HL-60/S4 (cell line): ENCODE results near the gene CARD8.

Experiments
- in situ Hi-C: fragments of 300-500 bp; cut with MboI; formaldehyde crosslinking; loops from 2 replicates; pipeline ENCODE4 v1.14.3; 2022; ENCODE audit warnings: low sequenced_read_pairs

The CARD8 gene, protein sequence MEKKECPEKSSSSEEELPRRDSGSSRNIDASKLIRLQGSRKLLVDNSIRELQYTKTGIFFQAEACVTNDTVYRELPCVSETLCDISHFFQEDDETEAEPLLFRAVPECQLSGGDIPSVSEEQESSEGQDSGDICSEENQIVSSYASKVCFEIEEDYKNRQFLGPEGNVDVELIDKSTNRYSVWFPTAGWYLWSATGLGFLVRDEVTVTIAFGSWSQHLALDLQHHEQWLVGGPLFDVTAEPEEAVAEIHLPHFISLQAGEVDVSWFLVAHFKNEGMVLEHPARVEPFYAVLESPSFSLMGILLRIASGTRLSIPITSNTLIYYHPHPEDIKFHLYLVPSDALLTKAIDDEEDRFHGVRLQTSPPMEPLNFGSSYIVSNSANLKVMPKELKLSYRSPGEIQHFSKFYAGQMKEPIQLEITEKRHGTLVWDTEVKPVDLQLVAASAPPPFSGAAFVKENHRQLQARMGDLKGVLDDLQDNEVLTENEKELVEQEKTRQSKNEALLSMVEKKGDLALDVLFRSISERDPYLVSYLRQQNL

GRCh38 chr19:48255376-48256303 lies at the start of gene CARD8:
Gene CARD8, minus strand, starts transcription at chr19:48255912. Its CDS starts 14,892 bp downstream, at chr19:48241020.
- in situ Hi-C loops: no loop called here

- in situ Hi-C loops: no loop called here
These were observed 48.2 kb upstream of the CARD8 start for GRCh38 chr19:48303866-48304265.

DNA sequence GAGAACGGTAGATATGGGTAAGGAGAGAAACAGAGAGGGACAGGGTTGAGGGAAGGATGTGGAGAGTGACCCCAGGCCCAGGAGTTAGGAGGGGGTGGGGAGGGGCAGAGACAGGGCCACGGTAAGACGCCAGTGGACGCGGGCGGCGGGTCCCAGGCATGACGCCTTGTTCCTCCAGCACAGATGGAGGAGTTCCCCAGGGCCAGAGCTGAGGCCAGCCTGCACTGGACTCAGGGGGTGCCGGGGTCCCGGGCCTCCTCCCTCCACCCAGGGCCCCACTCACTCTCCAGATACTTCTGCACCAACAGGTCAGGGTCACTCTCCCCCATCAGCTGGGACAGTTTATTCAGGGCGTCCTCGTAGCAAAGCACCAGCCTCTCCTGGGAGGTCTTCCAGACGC lies 47.7 kb upstream of the CARD8 start:
- in situ Hi-C loops: no loop called here

DNA sequence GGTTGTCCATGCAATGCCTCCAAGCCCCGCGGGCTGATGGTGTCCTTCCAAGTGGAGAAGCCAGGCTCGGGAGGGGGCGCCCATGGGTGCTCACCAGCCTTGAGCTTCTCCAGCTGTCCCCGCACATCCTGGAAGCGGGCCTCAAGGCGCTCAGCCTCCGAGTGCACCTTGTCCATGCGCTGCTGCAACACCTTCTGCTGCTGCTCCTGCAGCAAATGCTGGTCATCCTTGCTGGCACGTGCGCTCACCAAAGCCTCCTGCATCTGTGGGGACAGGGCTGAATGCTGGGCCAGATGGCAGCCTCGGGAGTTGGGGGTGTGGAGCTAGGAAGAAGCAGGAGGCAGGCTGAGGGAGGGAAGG lies 46.9 kb upstream of the CARD8 start:
- in situ Hi-C loops: no loop called here

DNA sequence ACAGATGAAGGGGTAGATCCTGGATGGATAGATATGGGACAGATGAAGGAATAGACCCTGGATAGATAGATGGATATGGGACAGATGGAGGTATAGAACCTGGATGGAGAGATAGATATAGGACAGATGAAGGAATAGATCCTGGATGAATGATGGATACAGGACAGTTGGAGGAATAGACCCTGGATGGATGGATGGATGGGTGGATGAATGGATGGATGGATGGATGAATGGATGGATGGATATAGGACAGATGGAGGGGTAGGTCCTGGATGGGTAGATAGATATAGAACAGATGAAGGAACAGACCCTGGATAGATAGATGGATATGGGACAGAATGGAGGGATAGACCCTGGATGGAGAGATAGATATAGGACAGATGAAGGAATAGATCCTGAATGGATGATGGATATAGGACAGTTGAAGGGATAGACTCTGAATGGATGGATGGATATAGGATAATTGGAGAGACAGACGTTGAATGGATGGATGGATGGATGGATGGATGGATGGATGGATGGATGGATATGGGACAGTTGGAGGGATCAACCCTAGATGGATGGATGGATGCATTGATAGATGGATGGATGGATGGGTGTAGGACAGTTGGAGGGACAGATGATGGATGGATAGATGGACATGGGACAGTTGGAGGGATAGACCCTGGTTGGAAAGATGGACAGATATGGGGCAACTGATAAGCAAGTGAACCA lies 46.3 kb upstream of the CARD8 start:
- in situ Hi-C loops: no loop called here

GRCh38 chr19:48297975-48298374 lies 42.3 kb upstream of the CARD8 start:
- in situ Hi-C loops: loop anchor here (25.0 kb wide), 1 partner anchor 336 kb away; no protein-coding TSS in a partner anchor

GRCh38 chr19:48296963-48297734 lies 41.4 kb upstream of the CARD8 start:
- in situ Hi-C loops: loop anchor here (25.0 kb wide), 1 partner anchor 335 kb away; no protein-coding TSS in a partner anchor

DNA sequence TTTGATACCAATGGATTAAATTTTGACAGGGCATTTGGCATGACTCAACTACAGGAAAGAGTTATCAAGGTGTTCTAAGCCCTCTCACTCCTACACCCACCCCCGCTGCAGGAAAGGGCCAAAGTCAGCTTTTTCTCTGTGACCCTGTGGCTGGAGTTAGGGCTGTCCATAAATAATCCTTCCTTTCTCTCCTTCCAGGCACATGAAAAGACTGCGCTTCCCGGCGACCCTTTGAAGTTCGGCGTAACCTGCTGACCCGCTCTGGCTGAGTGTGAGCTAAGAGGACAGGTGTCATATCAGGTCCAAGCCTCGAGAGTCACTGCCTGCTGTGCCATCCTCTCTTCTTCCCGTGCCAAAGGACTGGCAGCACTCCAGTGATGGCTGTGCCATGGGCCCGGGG lies 39.7 kb upstream of the CARD8 start:
- in situ Hi-C loops: loop anchor here (25.0 kb wide), 1 partner anchor 333 kb away; no protein-coding TSS in a partner anchor

- in situ Hi-C loops: loop anchor here (25.0 kb wide), 1 partner anchor 330 kb away; no protein-coding TSS in a partner anchor
These were observed 37.1 kb upstream of the CARD8 start for GRCh38 chr19:48292798-48293197.

DNA sequence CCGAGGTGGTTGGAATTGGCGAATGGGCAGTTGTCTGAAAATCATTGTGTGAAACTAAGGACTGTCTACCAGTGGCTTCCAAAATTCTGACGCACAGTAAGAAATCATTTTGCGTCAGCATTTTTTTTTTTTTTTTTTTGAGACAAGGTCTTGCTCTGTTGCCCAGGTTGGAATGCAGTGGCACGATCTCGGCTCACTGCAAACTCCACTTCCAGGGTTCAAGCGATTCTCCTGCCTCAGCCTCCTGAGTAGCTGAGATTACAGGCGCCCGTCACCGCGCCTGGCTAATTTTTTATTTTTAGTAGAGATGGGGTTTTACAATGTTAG lies 35.7 kb upstream of the CARD8 start:
- in situ Hi-C loops: loop anchor here (25.0 kb wide), 1 partner anchor 329 kb away; no protein-coding TSS in a partner anchor

- in situ Hi-C loops: loop anchor here (25.0 kb wide), 1 partner anchor 329 kb away; no protein-coding TSS in a partner anchor
These were observed 35.2 kb upstream of the CARD8 start for GRCh38 chr19:48290771-48291488.

DNA sequence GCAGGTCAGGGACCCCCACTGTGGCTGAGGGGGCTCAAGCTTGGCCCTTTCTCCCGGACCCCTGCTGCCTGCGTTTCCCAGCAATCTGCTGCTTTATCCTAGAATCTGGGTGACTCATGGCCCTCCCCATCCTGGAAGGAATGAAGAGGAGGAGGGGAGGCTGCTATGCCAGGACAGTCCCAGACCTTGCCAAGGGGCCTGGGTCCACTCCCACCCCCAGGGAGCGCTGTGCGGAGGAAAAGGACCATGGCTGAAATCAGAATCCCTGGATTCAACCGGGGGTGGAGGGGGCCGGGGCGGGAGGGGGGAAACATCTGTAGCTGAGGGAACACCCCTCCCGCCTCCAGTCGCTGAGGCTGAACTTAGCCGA lies 34.7 kb upstream of the CARD8 start:
- in situ Hi-C loops: loop anchor here (25.0 kb wide), 1 partner anchor 328 kb away; no protein-coding TSS in a partner anchor

GRCh38 chr19:48287748-48288147 lies 32.0 kb upstream of the CARD8 start:
- in situ Hi-C loops: loop anchor here (25.0 kb wide), 1 partner anchor 325 kb away; no protein-coding TSS in a partner anchor

DNA sequence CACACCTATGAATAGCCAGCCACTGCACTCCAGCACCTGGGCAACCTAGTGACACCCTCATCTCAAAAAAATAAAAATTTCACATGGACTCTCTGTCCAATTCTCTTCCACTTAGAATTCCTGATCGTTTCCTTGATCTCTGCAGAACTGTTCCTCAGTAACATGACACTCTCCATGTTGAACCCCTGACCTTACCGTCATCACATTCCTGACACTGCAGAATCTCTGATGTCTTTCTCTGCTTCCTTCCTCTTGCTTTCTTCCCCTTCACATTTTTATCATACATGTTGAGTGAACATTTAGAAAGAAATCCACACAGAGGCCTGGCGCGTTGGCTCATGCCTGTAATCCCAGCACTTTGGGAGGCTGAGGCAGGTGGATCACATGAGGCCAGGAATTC lies 29.2 kb upstream of the CARD8 start:
- in situ Hi-C loops: loop anchor here (25.0 kb wide), 1 partner anchor 323 kb away; no protein-coding TSS in a partner anchor

DNA sequence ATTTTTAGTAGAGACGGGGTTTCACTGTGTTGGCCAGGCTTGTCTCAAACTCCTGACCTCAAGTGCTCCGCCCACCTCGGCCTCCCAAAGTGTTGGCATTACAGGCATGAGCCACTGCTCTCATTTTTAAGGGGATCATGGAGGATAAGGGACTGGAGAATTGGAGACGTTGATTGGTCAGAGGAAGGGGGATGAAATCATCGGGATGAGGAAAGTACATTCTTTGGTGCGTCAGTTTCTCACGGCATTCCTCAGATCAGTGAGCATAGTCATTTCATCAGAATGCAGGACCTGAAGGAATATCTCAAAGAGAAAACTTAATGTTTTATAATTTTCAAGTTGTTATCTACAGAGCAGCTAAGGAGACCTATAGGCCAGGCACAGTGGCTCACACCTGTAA lies 28.2 kb upstream of the CARD8 start:
- in situ Hi-C loops: loop anchor here (25.0 kb wide), 1 partner anchor 322 kb away; no protein-coding TSS in a partner anchor

- in situ Hi-C loops: loop anchor here (25.0 kb wide), 1 partner anchor 317 kb away; no protein-coding TSS in a partner anchor
These were observed 24.0 kb upstream of the CARD8 start for GRCh38 chr19:48279747-48280146.

GRCh38 chr19:48274938-48275337 lies 19.2 kb upstream of the CARD8 start:
- in situ Hi-C loops: loop anchor here (25.0 kb wide), 1 partner anchor 313 kb away; no protein-coding TSS in a partner anchor

- in situ Hi-C loops: no loop called here
These were observed 18.5 kb upstream of the CARD8 start for GRCh38 chr19:48274173-48274572.
